ENCODE data around the gene NDFIP1.
A peak's percentile ranks its signal among the peaks of the same experiment; 100 is the strongest.

Gene NDFIP1

GRCh38 chr5:142108432-142109330 lies at the start of gene NDFIP1:
Gene NDFIP1, plus strand, starts transcription at chr5:142108779. Its CDS starts 196 bp downstream, at chr5:142108975.
- H3K4me1 Mint-ChIP-seq: peaks cover 48% of the 10 kb centered on the region
- no peaks in the 10 kb centered on the region for H3K27me3 Mint-ChIP-seq
- ATAC-seq (replicated peaks; ENCODE audit: extremely low read depth, poor library complexity, severe bottlenecking) (peak; percentile 87), DNase-seq (ENCODE audit: low spot score in 2 of 2) (peak; percentile 75 to 76)
- H3K9me3 Mint-ChIP-seq: no peaks in the 10 kb centered on the region
- H3K27ac Mint-ChIP-seq (ENCODE audit: low read depth): peak within 1 kb of the TSS; percentile 95
- H3K36me3 Mint-ChIP-seq (ENCODE audit: insufficient read depth): peaks cover 13% of the 10 kb centered on the region
- peak within 1 kb of the TSS; percentile 94 for H3K4me3 Mint-ChIP-seq

- Mint-ChIP-seq H3K36me3 (ENCODE audit: insufficient read depth) (no peaks in the 10 kb centered on the region), H3K9me3 (no peaks in the 10 kb centered on the region)
- DNase-seq (ENCODE audit: low spot score in 2 of 2): no peak
These were observed 49.2 kb upstream of the NDFIP1 start for GRCh38 chr5:142059304-142059940.

GRCh38 chr5:142063376-142063775 lies 45.2 kb upstream of the NDFIP1 start:
- Mint-ChIP-seq H3K9me3 (no peaks in the 10 kb centered on the region), H3K36me3 (ENCODE audit: insufficient read depth) (no peaks in the 10 kb centered on the region), H3K4me3 (peak overlapping the region; percentile 52), H3K27me3 (no peaks in the 10 kb centered on the region), H3K27ac (ENCODE audit: low read depth) (no peak overlapping the region), H3K4me1 (peaks cover 8% of the 10 kb centered on the region)
- ATAC-seq (replicated peaks; ENCODE audit: extremely low read depth, poor library complexity, severe bottlenecking) (no peak), DNase-seq (ENCODE audit: low spot score in 2 of 2) (no peak)

More at GRCh38 chr5:142059304-142059940, 49.2 kb upstream of the NDFIP1 start:
- Mint-ChIP-seq H3K4me3 (no peak overlapping the region), H3K27me3 (no peaks in the 10 kb centered on the region), H3K4me1 (peaks cover 8% of the 10 kb centered on the region), H3K27ac (ENCODE audit: low read depth) (no peak overlapping the region)
- ATAC-seq (replicated peaks; ENCODE audit: extremely low read depth, poor library complexity, severe bottlenecking): no peak

- peaks cover 8% of the 10 kb centered on the region for H3K4me1 Mint-ChIP-seq
- no peak overlapping the region for H3K27ac Mint-ChIP-seq (ENCODE audit: low read depth)
- H3K9me3 Mint-ChIP-seq: no peaks in the 10 kb centered on the region
- H3K27me3 Mint-ChIP-seq: no peaks in the 10 kb centered on the region
- peak; percentile 64 for ATAC-seq (replicated peaks; ENCODE audit: extremely low read depth, poor library complexity, severe bottlenecking)
- H3K36me3 Mint-ChIP-seq (ENCODE audit: insufficient read depth): peaks cover 2% of the 10 kb centered on the region
- DNase-seq (ENCODE audit: low spot score in 2 of 2): no peak
- peak overlapping the region; percentile 52 for H3K4me3 Mint-ChIP-seq
These were observed 44.7 kb upstream of the NDFIP1 start for GRCh38 chr5:142063878-142064331.

- Mint-ChIP-seq H3K27ac (ENCODE audit: low read depth) (no peak overlapping the region), H3K27me3 (no peaks in the 10 kb centered on the region), H3K9me3 (no peaks in the 10 kb centered on the region), H3K4me3 (no peak overlapping the region), H3K4me1 (peaks cover 8% of the 10 kb centered on the region), H3K36me3 (ENCODE audit: insufficient read depth) (peaks cover 2% of the 10 kb centered on the region)
- ATAC-seq (replicated peaks; ENCODE audit: extremely low read depth, poor library complexity, severe bottlenecking): no peak
- no peak for DNase-seq (ENCODE audit: low spot score in 2 of 2)
These were observed 43.3 kb upstream of the NDFIP1 start for GRCh38 chr5:142065273-142065672.

GRCh38 chr5:142069606-142070399 lies 38.8 kb upstream of the NDFIP1 start:
- no peaks in the 10 kb centered on the region for H3K27me3 Mint-ChIP-seq
- DNase-seq (ENCODE audit: low spot score in 2 of 2) (no peak), ATAC-seq (replicated peaks; ENCODE audit: extremely low read depth, poor library complexity, severe bottlenecking) (no peak)
- no peak overlapping the region for H3K27ac Mint-ChIP-seq (ENCODE audit: low read depth)
- H3K9me3 Mint-ChIP-seq: no peaks in the 10 kb centered on the region
- no peak overlapping the region for H3K4me3 Mint-ChIP-seq
- H3K4me1 Mint-ChIP-seq: no peaks in the 10 kb centered on the region
- H3K36me3 Mint-ChIP-seq (ENCODE audit: insufficient read depth): peaks cover 2% of the 10 kb centered on the region

- H3K4me1 Mint-ChIP-seq: no peaks in the 10 kb centered on the region
- no peak overlapping the region for H3K27ac Mint-ChIP-seq (ENCODE audit: low read depth)
- H3K27me3 Mint-ChIP-seq: no peaks in the 10 kb centered on the region
- H3K9me3 Mint-ChIP-seq: no peaks in the 10 kb centered on the region
- no peak overlapping the region for H3K4me3 Mint-ChIP-seq
- H3K36me3 Mint-ChIP-seq (ENCODE audit: insufficient read depth): peaks cover 2% of the 10 kb centered on the region
- ATAC-seq (replicated peaks; ENCODE audit: extremely low read depth, poor library complexity, severe bottlenecking) (no peak), DNase-seq (ENCODE audit: low spot score in 2 of 2) (no peak)
These were observed 37.8 kb upstream of the NDFIP1 start for GRCh38 chr5:142070734-142071133.

- Mint-ChIP-seq H3K27me3 (no peaks in the 10 kb centered on the region), H3K4me3 (no peak overlapping the region)
These were observed 36.1 kb upstream of the NDFIP1 start for GRCh38 chr5:142072488-142072887.

GRCh38 chr5:142073362-142073988 lies 35.1 kb upstream of the NDFIP1 start:
- ATAC-seq (replicated peaks; ENCODE audit: extremely low read depth, poor library complexity, severe bottlenecking): no peak

More at GRCh38 chr5:142072488-142072887, 36.1 kb upstream of the NDFIP1 start:
- ATAC-seq (replicated peaks; ENCODE audit: extremely low read depth, poor library complexity, severe bottlenecking): no peak
- DNase-seq (ENCODE audit: low spot score in 2 of 2): no peak
- peaks cover 2% of the 10 kb centered on the region for H3K36me3 Mint-ChIP-seq (ENCODE audit: insufficient read depth)
- H3K4me1 Mint-ChIP-seq: no peaks in the 10 kb centered on the region
- no peaks in the 10 kb centered on the region for H3K9me3 Mint-ChIP-seq
- no peak overlapping the region for H3K27ac Mint-ChIP-seq (ENCODE audit: low read depth)

GRCh38 chr5:142074006-142074405 lies 34.6 kb upstream of the NDFIP1 start:
- H3K27me3 Mint-ChIP-seq: no peaks in the 10 kb centered on the region
- DNase-seq (ENCODE audit: low spot score in 2 of 2) (no peak), ATAC-seq (replicated peaks; ENCODE audit: extremely low read depth, poor library complexity, severe bottlenecking) (no peak)
- no peak overlapping the region for H3K27ac Mint-ChIP-seq (ENCODE audit: low read depth)
- H3K4me1 Mint-ChIP-seq: no peaks in the 10 kb centered on the region
- H3K9me3 Mint-ChIP-seq: no peaks in the 10 kb centered on the region
- no peak overlapping the region for H3K4me3 Mint-ChIP-seq
- no peaks in the 10 kb centered on the region for H3K36me3 Mint-ChIP-seq (ENCODE audit: insufficient read depth)

More at GRCh38 chr5:142073362-142073988, 35.1 kb upstream of the NDFIP1 start:
- Mint-ChIP-seq H3K27me3 (no peaks in the 10 kb centered on the region), H3K9me3 (no peaks in the 10 kb centered on the region), H3K36me3 (ENCODE audit: insufficient read depth) (peaks cover 2% of the 10 kb centered on the region), H3K4me1 (no peaks in the 10 kb centered on the region), H3K4me3 (no peak overlapping the region), H3K27ac (ENCODE audit: low read depth) (no peak overlapping the region)
- no peak for DNase-seq (ENCODE audit: low spot score in 2 of 2)

- Mint-ChIP-seq H3K27me3 (no peaks in the 10 kb centered on the region), H3K4me1 (no peaks in the 10 kb centered on the region), H3K9me3 (no peaks in the 10 kb centered on the region), H3K4me3 (no peak overlapping the region), H3K27ac (ENCODE audit: low read depth) (no peak overlapping the region), H3K36me3 (ENCODE audit: insufficient read depth) (no peaks in the 10 kb centered on the region)
- DNase-seq (ENCODE audit: low spot score in 2 of 2) (no peak), ATAC-seq (replicated peaks; ENCODE audit: extremely low read depth, poor library complexity, severe bottlenecking) (no peak)
These were observed 30.4 kb upstream of the NDFIP1 start for GRCh38 chr5:142078221-142078620.

- Mint-ChIP-seq H3K4me1 (no peaks in the 10 kb centered on the region), H3K36me3 (ENCODE audit: insufficient read depth) (no peaks in the 10 kb centered on the region), H3K9me3 (no peaks in the 10 kb centered on the region), H3K4me3 (no peak overlapping the region), H3K27me3 (no peaks in the 10 kb centered on the region), H3K27ac (ENCODE audit: low read depth) (no peak overlapping the region)
- DNase-seq (ENCODE audit: low spot score in 2 of 2): no peak
- ATAC-seq (replicated peaks; ENCODE audit: extremely low read depth, poor library complexity, severe bottlenecking): no peak
These were observed 29.9 kb upstream of the NDFIP1 start for GRCh38 chr5:142078706-142079105.
